Endothelial cell of umbilical vein (primary cell): ENCODE data around the gene VTI1A.

ENCODE experiments used
- CTCF ChIP-seq, 2 donors: IDR thresholded peaks; 1 replicate in 1 of 2; 2 replicates in 1 of 2; pipeline ENCODE4 v1.5.1; 2011; ENCODE audit warnings: low read length in 2 of 2, mild to moderate bottlenecking in 2 of 2, moderate library complexity in 2 of 2, control low read depth in 1 of 2, inconsistent platforms in 1 of 2, low read depth in 1 of 2; ENCODE audit not compliant: insufficient read depth in 1 of 2; ENCODE audit errors: extremely low read depth in 1 of 2
- FOS ChIP-seq: IDR thresholded peaks from 2 replicates; pipeline ENCODE4 v1.6.1; 2011; ENCODE audit warnings: mild to moderate bottlenecking, low read length, moderate library complexity, borderline replicate concordance; ENCODE audit not compliant: insufficient read depth
- JUN ChIP-seq: IDR thresholded peaks from 2 replicates; pipeline ENCODE4 v1.6.1; 2011; ENCODE audit warnings: borderline replicate concordance, low read depth; ENCODE audit not compliant: insufficient read length, insufficient read depth
- MYC ChIP-seq: IDR thresholded peaks from one replicate; pipeline ENCODE4 v1.6.1; 2011; ENCODE audit warnings: mild to moderate bottlenecking, low read depth, low read length
- POLR2AphosphoS5 ChIP-seq: IDR thresholded peaks from 2 replicates; pipeline ENCODE4 v1.6.1; 2012; ENCODE audit warnings: low read depth, mild to moderate bottlenecking, control low read depth, low read length, moderate library complexity; ENCODE audit not compliant: insufficient read depth

DNA sequence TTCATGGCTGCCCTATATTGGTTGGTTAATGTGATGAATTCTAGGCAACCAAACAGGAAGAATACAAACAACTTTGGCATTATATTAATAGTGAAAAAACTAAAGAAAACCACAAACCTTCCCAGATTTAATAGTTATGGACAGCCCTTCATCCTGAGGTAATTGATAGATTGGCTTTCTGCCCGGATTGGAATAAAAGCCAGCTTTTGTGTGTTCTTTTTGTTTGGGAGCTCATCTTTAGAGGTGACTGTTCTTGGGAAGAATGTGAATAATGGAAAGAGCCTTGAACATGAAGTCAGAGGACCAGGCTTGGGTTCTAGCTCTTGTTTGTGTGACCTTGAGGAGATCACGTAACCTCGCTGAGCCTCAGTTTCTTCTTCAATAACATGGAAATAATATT lies 92.3 kb downstream of the VTI1A start:
- TF ChIP-seq CTCF (IDR thresholded peaks at IDR 0.05; ENCODE audit: extremely low read depth in 1 of 2, insufficient read depth in 1 of 2, low read depth in 1 of 2, low read length in 2 of 2), result no peak
- TF ChIP-seq MYC, result no peak
- no peak for TF ChIP-seq FOS
- no peak for TF ChIP-seq POLR2AphosphoS5
- TF ChIP-seq JUN, result no peak
